Activated CD4-positive, alpha-beta T cell treated with anti-CD3 and anti-CD28 coated beads, Interleukin-2, amount 50 U/mL, for 1 hour (primary cell): ENCODE data around the gene TMEM74B.
"Not testable (repeated sequence)": the region's sequence is repeated elsewhere in the genome, so short reads cannot be mapped to it uniquely, and the experiment has no call there.

Experiments
- DNase-seq: peaks from one replicate; pipeline ENCODE4 v3.0.0-alpha.2; 2020

TMEM74B gene

GRCh38 chr20:1184638-1185315, at the start of gene TMEM74B:
TMEM74B (minus strand) TSS chr20:1184981; CDS start chr20:1183801, 1,180 bp downstream.
- no peak for DNase-seq

- no peak for DNase-seq
These were observed 47.7 kb upstream of the TMEM74B start for GRCh38 chr20:1232286-1233111.

GRCh38 chr20:1229541-1229940, 44.8 kb upstream of the TMEM74B start:
- DNase-seq, result no peak

- DNase-seq, result peak; percentile 85
These were observed 41.2 kb upstream of the TMEM74B start, which contains the start of gene RAD21L1 for GRCh38 chr20:1225783-1226654. RAD21L1 (plus strand) TSS chr20:1226044; CDS start chr20:1228454, 2,410 bp downstream.

GRCh38 chr20:1225263-1225782, 40.5 kb upstream of the TMEM74B start:
- DNase-seq, result no peak

GRCh38 chr20:1224205-1224890, 39.6 kb upstream of the TMEM74B start:
- DNase-seq, result no peak

- DNase-seq, result not testable (repeated sequence)
These were observed 38.0 kb upstream of the TMEM74B start for GRCh38 chr20:1222750-1223149.

- not testable (repeated sequence) for DNase-seq
These were observed 32.0 kb upstream of the TMEM74B start for GRCh38 chr20:1216527-1217427.

GRCh38 chr20:1215386-1216170, 30.8 kb upstream of the TMEM74B start:
- DNase-seq, result no peak

- DNase-seq, result no peak
These were observed 30.1 kb upstream of the TMEM74B start for GRCh38 chr20:1214838-1215261.

- peak; percentile 67 for DNase-seq
These were observed 28.0 kb upstream of the TMEM74B start for GRCh38 chr20:1212607-1213396.

- no peak for DNase-seq
These were observed 27.2 kb upstream of the TMEM74B start for GRCh38 chr20:1212023-1212422.

- no peak for DNase-seq
These were observed 25.7 kb upstream of the TMEM74B start for GRCh38 chr20:1210501-1210900.

- DNase-seq, result no peak
These were observed 24.9 kb upstream of the TMEM74B start for GRCh38 chr20:1209447-1210387.

GRCh38 chr20:1207293-1207878, 22.6 kb upstream of the TMEM74B start:
- no peak for DNase-seq

GRCh38 chr20:1206366-1207148, 21.8 kb upstream of the TMEM74B start:
- DNase-seq, result no peak

GRCh38 chr20:1205802-1206201, 21.0 kb upstream of the TMEM74B start:
- no peak for DNase-seq
